Left lung (tissue), 10 donors: ENCODE measurements around the gene MORN2. TPM values are rescaled to one million over a fixed set of nuclear protein-coding genes. Genes with fewer than 3 reads are reported as not detected.

ENCODE experiments used
- ATAC-seq: fragments of 200-7000 bp; cut with Tn5 transposase; one replicate; pipeline ENCODE4 v1.9.1; 2020; ENCODE audit warnings: moderate library complexity
- DNase-seq, 4 donors: peaks; one replicate each; pipeline ENCODE4 v3.0.0-alpha.2; 2013 to 2020
- H3K27ac ChIP-seq, 2 donors: fragments of 200-600 bp; sonication (generic) in 1 of 2; one replicate each; pipeline versions ENCODE4 v1.5.0 to v1.8.0; 2020 to 2021
- H3K27me3 ChIP-seq, 2 donors: fragments of 200-600 bp; sonication (generic) in 1 of 2; one replicate each; pipeline versions ENCODE4 v1.5.0 to v1.8.0; 2020 to 2021
- H3K36me3 ChIP-seq, 2 donors: fragments of 200-600 bp; sonication (generic) in 1 of 2; one replicate each; pipeline versions ENCODE4 v1.5.0 to v1.8.0; 2020 to 2021
- H3K4me1 ChIP-seq, 2 donors: fragments of 200-600 bp; one replicate each; pipeline ENCODE4 v1.8.0; 2021
- H3K4me3 ChIP-seq, 2 donors: fragments of 200-600 bp; sonication (generic) in 1 of 2; one replicate each; pipeline versions ENCODE4 v1.5.0 to v1.8.0; 2020 to 2021; ENCODE audit warnings: mild to moderate bottlenecking in 1 of 2
- H3K9me3 ChIP-seq, 2 donors: fragments of 200-600 bp; sonication (generic) in 1 of 2; one replicate each; pipeline versions ENCODE4 v1.5.0 to v1.8.0; 2020 to 2021
- CTCF ChIP-seq, 2 donors: fragments of 200-600 bp; sonication (generic) in 1 of 2; IDR thresholded peaks; one replicate each; pipeline versions ENCODE4 v1.5.0 to v1.8.0; 2021; ENCODE audit warnings: antibody characterized with exemption in 2 of 2
- intact Hi-C, 2 donors: fragments of 100-400 bp; cut with DNase I; formaldehyde crosslinking; loops; one replicate each; pipeline versions ENCODE4 v1.11.2 to v1.14.2; 2022
- polyA plus RNA-seq, 6 donors: library from polyadenylated mRNA; unstranded; fragments of 120-200 nt; gene quantifications; one replicate each; pipeline ENCODE4 v1.2.1, GENCODE V29; 2013; ENCODE audit not compliant: insufficient read length in 6 of 6
- total RNA-seq, 2 donors: library from RNA; stranded (reverse); fragmentation: NEBNext Ultra II Directional; extraction: Animal tissue kit (Norgen Biotek cat#: 25700); gene quantifications; one replicate each; pipeline ENCODE4 v1.2.1, GENCODE V29; 2021
- donor health status: DM: no; HTN: yes; CAD: no.
- donor health status: DM: no; HTN: no; CAD: no.

MORN2 gene
- total and polyA plus RNA-seq, 8 donors = 14.8 to 36.9 (median 33.1) TPM

- H3K27ac ChIP-seq = no peak overlapping the region
- no peaks in the 10 kb centered on the region for H3K4me1 ChIP-seq
- DNase-seq (no peak), ATAC-seq (no peak)
- no peak overlapping the region for H3K4me3 ChIP-seq
- TF ChIP-seq CTCF (IDR thresholded peaks at IDR 0.05) = no peak
- H3K9me3 ChIP-seq = no peaks in the 10 kb centered on the region
- H3K36me3 ChIP-seq = no peaks in the 10 kb centered on the region
- H3K27me3 ChIP-seq = no peaks in the 10 kb centered on the region
- intact Hi-C loops = no loop called here
These were observed 54.8 kb downstream of the MORN2 start for GRCh38 chr2:38930600-38930999.

Other genes starting within 250 kb of the MORN2 start
- gene GALM, start 209.9 kb upstream of the MORN2 start, total RNA-seq = 10 to 100 TPM; 12.8 to 21.3 TPM
- 10 to 100 TPM; 21.2 to 33.6 (median 25.8) TPM for gene GALM, start 209.9 kb upstream of the MORN2 start, polyA plus RNA-seq
- 100 to 1,000 TPM in 1 of 2 donors, 10 to 100 TPM in 1; 83.3 to 139 TPM for gene SRSF7, start 124.6 kb upstream of the MORN2 start, total RNA-seq
- 100 to 1,000 TPM; 227 to 290 (median 233) TPM for gene SRSF7, start 124.6 kb upstream of the MORN2 start, polyA plus RNA-seq
- 10 to 100 TPM; 12.4 to 13.0 TPM for gene GEMIN6, start 97.8 kb upstream of the MORN2 start, total RNA-seq
- gene GEMIN6, start 97.8 kb upstream of the MORN2 start, polyA plus RNA-seq = 10 to 100 TPM; 17.0 to 22.3 (median 18.2) TPM
- 10 to 100 TPM; 14.7 to 17.9 TPM for gene DHX57, start within 50 bp of the MORN2 start, total RNA-seq
- gene DHX57, start within 50 bp of the MORN2 start, polyA plus RNA-seq = 10 to 100 TPM; 33.0 to 42.8 (median 40.3) TPM
- 1 to 10 TPM in 1 of 2 donors, under 1 TPM in 1; 0.82 to 1.2 TPM for gene ARHGEF33, start 13.9 kb downstream of the MORN2 start, total RNA-seq
- gene ARHGEF33, start 13.9 kb downstream of the MORN2 start, polyA plus RNA-seq = 1 to 10 TPM; 2.4 to 4.1 (median 3.4) TPM
- gene SOS1, start 245.1 kb downstream of the MORN2 start, total RNA-seq = 10 to 100 TPM; 31.3 to 36.6 TPM
- 10 to 100 TPM; 57.8 to 69.2 (median 62.1) TPM for gene SOS1, start 245.1 kb downstream of the MORN2 start, polyA plus RNA-seq